ENCODE data around the gene TUB. TPM values are rescaled to one million over a fixed set of nuclear protein-coding genes. Genes with fewer than 3 reads are reported as not detected.

Gene TUB
- total RNA-seq, 2 donors from 2014 or later, result 9.2 to 14.5 TPM

GRCh38 chr11:8071616-8072581, 9.1 kb upstream of the TUB start:
- no peak for DNase-seq (ENCODE audit: low spot score)
- H3K27me3 ChIP-seq (replicated peaks; ENCODE audit: insufficient read depth), result peaks cover 4% of the 10 kb centered on the region
- no peak overlapping the region for H3K27ac ChIP-seq
- TF ChIP-seq POLR2A (IDR thresholded peaks at IDR 0.05) (no peak), CTCF (IDR thresholded peaks at IDR 0.05) (no peak), POLR2AphosphoS5 (IDR thresholded peaks at IDR 0.05) (no peak)
- 80% methylated on average over 18 of the region's 18 CpGs for WGBS
- no peaks in the 10 kb centered on the region for H3K36me3 ChIP-seq
- H3K9me3 ChIP-seq, result no peaks in the 10 kb centered on the region
- no peaks in the 10 kb centered on the region for H3K4me1 ChIP-seq (replicated peaks)
- H3K4me3 ChIP-seq, result no peak overlapping the region
- intact Hi-C loops (cut with DNase I), result no loop called here

DNA sequence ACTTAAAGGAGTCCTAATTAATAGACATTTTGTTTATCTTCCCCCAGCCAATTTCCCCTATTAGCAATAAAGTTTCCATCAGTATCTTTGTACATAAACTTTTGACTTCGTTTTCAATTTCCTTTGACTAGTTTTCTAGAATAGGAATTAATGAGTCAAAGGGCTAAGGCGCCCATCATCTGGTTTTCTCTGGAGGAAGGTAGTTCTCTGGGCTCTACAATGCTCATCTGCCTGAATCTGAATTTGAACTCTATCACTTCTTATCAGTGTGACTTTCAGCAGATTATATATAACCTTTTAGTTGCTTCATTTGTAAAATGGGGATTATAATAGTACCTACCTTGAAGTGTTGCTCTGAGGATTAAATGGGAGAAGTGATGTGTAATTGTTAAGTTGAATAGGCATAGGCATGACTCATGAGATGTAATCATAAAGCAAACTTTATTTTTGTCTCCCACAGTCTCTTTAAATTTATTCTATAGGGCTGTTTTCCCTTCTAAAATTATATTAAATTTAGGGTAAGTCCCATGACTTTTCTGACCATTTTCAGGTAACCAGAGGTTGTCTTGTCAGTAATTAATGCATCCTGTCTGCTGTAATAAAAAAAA, 5.8 kb upstream of the TUB start:
- Histone ChIP-seq H3K4me1 (replicated peaks) (no peaks in the 10 kb centered on the region), H3K4me3 (no peak overlapping the region), H3K27ac (no peak overlapping the region), H3K36me3 (no peaks in the 10 kb centered on the region), H3K9me3 (no peaks in the 10 kb centered on the region), H3K27me3 (replicated peaks; ENCODE audit: insufficient read depth) (peaks cover 4% of the 10 kb centered on the region)
- WGBS, result 49% methylated on average over 2 of the region's 2 CpGs
- TF ChIP-seq CTCF (IDR thresholded peaks at IDR 0.05) (no peak), POLR2A (IDR thresholded peaks at IDR 0.05) (no peak), POLR2AphosphoS5 (IDR thresholded peaks at IDR 0.05) (no peak)
- intact Hi-C loops (cut with DNase I), result loop anchor here (5.0 kb wide), 1 partner anchor 43 kb away; no protein-coding TSS in a partner anchor
- DNase-seq (ENCODE audit: low spot score), result no peak

DNA sequence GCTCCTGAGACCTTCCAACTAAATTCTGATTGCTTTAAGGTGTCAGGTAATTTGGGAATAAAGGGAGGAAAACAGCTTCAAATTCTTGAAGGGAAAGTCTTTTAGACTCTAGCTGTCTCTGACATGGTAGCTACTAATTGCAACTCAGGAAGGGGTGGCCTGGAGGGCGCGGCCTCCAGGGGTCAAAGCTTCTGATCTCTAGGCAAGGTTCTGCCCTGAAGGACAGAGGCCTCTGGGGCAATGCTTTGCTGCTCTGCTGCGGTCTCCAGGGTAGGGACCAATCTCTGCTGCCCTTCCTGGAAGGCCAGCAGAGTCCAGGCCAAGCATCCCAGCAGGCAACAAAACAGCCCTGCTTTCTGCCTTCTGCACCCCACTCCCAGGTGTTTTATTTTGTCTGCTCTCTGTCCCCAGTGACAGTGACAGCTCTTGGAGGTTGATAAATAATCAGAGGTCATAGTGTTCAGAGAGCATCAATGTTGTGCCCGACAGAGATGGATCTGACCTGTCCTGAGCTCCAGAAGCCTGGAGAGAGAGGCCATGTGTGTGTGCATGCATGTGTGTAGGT, 1.8 kb upstream of the TUB start:
- Histone ChIP-seq H3K27ac (no peak overlapping the region), H3K36me3 (no peaks in the 10 kb centered on the region), H3K9me3 (no peaks in the 10 kb centered on the region), H3K4me1 (replicated peaks) (no peaks in the 10 kb centered on the region), H3K27me3 (replicated peaks; ENCODE audit: insufficient read depth) (no peaks in the 10 kb centered on the region), H3K4me3 (no peak overlapping the region)
- 94% methylated on average over 4 of the region's 4 CpGs for WGBS
- no peak for TF ChIP-seq POLR2AphosphoS5 (IDR thresholded peaks at IDR 0.05)
- no peak for TF ChIP-seq CTCF (IDR thresholded peaks at IDR 0.05)
- no peak for TF ChIP-seq POLR2A (IDR thresholded peaks at IDR 0.05)
- DNase-seq (ENCODE audit: low spot score), result no peak
- intact Hi-C loops (cut with DNase I), result loop anchor here (5.0 kb wide), 1 partner anchor 47 kb away; no protein-coding TSS in a partner anchor

- TF ChIP-seq POLR2AphosphoS5 (IDR thresholded peaks at IDR 0.05) (no peak), POLR2A (IDR thresholded peaks at IDR 0.05) (no peak), CTCF (IDR thresholded peaks at IDR 0.05) (no peak)
- no peaks in the 10 kb centered on the region for H3K9me3 ChIP-seq
- peak overlapping the region; percentile 50 to 51 for H3K4me3 ChIP-seq
- H3K4me1 ChIP-seq (replicated peaks), result no peaks in the 10 kb centered on the region
- DNase-seq (ENCODE audit: low spot score), result no peak
- 80% methylated on average over 24 of the region's 24 CpGs for WGBS
- intact Hi-C loops (cut with DNase I), result no loop called here
- H3K36me3 ChIP-seq, result no peaks in the 10 kb centered on the region
- H3K27ac ChIP-seq, result peak overlapping the region in 1 of 2 donors; percentile 24
- no peaks in the 10 kb centered on the region for H3K27me3 ChIP-seq (replicated peaks; ENCODE audit: insufficient read depth)
Measured at GRCh38 chr11:8080069-8080670, 841 bp upstream of the TUB start.

Measured in prostate gland (tissue), 2 donors.